K562 (cell line): ENCODE results near the gene NYAP2. TPM values are rescaled to one million over a fixed set of nuclear protein-coding genes. Genes with fewer than 3 reads are reported as not detected.

Experiments used
- ATAC-seq: fragments of 200-7000 bp; cut with Tn5 transposase; 3 replicates; pipeline ENCODE4 v1.9.1; 2020; ENCODE audit warnings: moderate library complexity
- BruUV-seq: library from RNA; stranded (reverse); fragments of 400-500 nt; replicated peaks from 2 replicates; lab custom pipeline; 2021; lab: Mats Ljungman, UMichigan
- CTCF ChIA-PET: fragments of 300-600 bp; formaldehyde crosslinking; extraction: SDS; loops from one replicate; lab custom pipeline; 2021; ENCODE audit warnings: low intra/inter-chr PET ratio; lab: Yijun Ruan, JAX
- POLR2A ChIA-PET: fragments of 300-600, 350-650 bp; sonication (Branson Sonifier 250); formaldehyde crosslinking; extraction: SDS; loops from one replicate; lab custom pipeline; 2021; ENCODE audit warnings: antibody characterized with exemption, inconsistent platforms; lab: Yijun Ruan, JAX
- DNase-seq, 4 experiments: peaks; one replicate each; pipeline versions ENCODE4 v3.0.0 to v3.0.0-alpha.2; 2011 to 2018; ENCODE audit warnings: low spot score in 3 of 4, mixed read lengths in 3 of 4; ENCODE audit errors: extremely low read depth in 1 of 4
- FAIRE-seq: peaks from 2 replicates; lab custom pipeline; 2011; peaks lifted over from hg19 to GRCh38; lab: Jason Lieb, UNC
- H2AFZ ChIP-seq: 2 replicates; pipeline ENCODE4 v1.6.0; 2011; ENCODE audit warnings: low read depth, low read length, control low read depth, inconsistent platforms
- H3K27ac ChIP-seq: fragments of 200-600 bp; 3 replicates; pipeline ENCODE4 v1.8.0; 2011; ENCODE audit warnings: low read depth, mild to moderate bottlenecking, control low read depth, inconsistent platforms, low read length, moderate library complexity, mixed read lengths; ENCODE audit errors: extremely low read depth
- H3K27me3 ChIP-seq, 2 experiments: fragments of 300-600 bp in 1 of 2; 2 replicates in 1 of 2; 3 replicates in 1 of 2; pipeline versions ENCODE4 v1.6.0 to v1.8.0; 2011; ENCODE audit warnings: inconsistent platforms in 2 of 2, low read length in 2 of 2, mild to moderate bottlenecking in 1 of 2, mixed read lengths in 1 of 2, moderate library complexity in 1 of 2; ENCODE audit not compliant: control insufficient read depth in 2 of 2, insufficient read depth in 2 of 2
- H3K36me3 ChIP-seq: fragments of 300-600 bp; 3 replicates; pipeline ENCODE4 v1.8.0; 2011; ENCODE audit warnings: mild to moderate bottlenecking, low read length, inconsistent platforms; ENCODE audit not compliant: control insufficient read depth, insufficient read depth
- H3K4me1 ChIP-seq, 2 experiments: fragments of 200-600 bp in 1 of 2; replicated peaks in 1 of 2; 2 replicates in 1 of 2; 3 replicates in 1 of 2; pipeline versions ENCODE4 v1.5.1 to v1.8.0; 2011; ENCODE audit warnings: inconsistent platforms in 2 of 2, low read length in 2 of 2, mild to moderate bottlenecking in 1 of 2, mixed read lengths in 1 of 2, moderate library complexity in 1 of 2; ENCODE audit not compliant: control insufficient read depth in 2 of 2, insufficient read depth in 2 of 2
- H3K4me2 ChIP-seq: 2 replicates; pipeline ENCODE4 v1.6.1; 2011; ENCODE audit warnings: low read length, control low read depth, inconsistent platforms, mixed read lengths; ENCODE audit not compliant: insufficient read depth
- H3K4me3 ChIP-seq: fragments of 200-600 bp; sonication (generic), shearing (Covaris generic); 2 replicates; pipeline ENCODE4 v1.5.1; 2016; ENCODE audit warnings: control low read depth, inconsistent platforms
- H3K79me2 ChIP-seq: fragments of 200-600 bp; 3 replicates; pipeline ENCODE4 v1.8.0; 2011; ENCODE audit warnings: low read length, inconsistent platforms; ENCODE audit not compliant: control insufficient read depth, insufficient read depth
- H3K9ac ChIP-seq, 2 experiments: 2 replicates each; pipeline versions ENCODE4 v1.6.0 to v1.6.1; 2011; ENCODE audit warnings: low read depth in 2 of 2, low read length in 2 of 2, control low read depth in 1 of 2, inconsistent platforms in 1 of 2, mild to moderate bottlenecking in 1 of 2, mixed read lengths in 1 of 2; ENCODE audit not compliant: insufficient read depth in 1 of 2
- H3K9me1 ChIP-seq: one replicate; pipeline ENCODE4 v1.6.0; 2011; ENCODE audit warnings: inconsistent platforms, mild to moderate bottlenecking, low read length, moderate library complexity; ENCODE audit not compliant: control insufficient read depth, insufficient read depth
- H3K9me3 ChIP-seq: replicated peaks from 2 replicates; pipeline ENCODE4 v1.5.1; 2011; ENCODE audit warnings: low read depth, low read length, inconsistent platforms; ENCODE audit not compliant: control insufficient read depth, insufficient read depth
- H4K20me1 ChIP-seq: replicated peaks from 2 replicates; pipeline ENCODE4 v1.6.1; 2011; ENCODE audit warnings: low read length, inconsistent platforms, mixed read lengths; ENCODE audit not compliant: control insufficient read depth, insufficient read depth
- CC2D1A ChIP-seq: fragments of 450-650 bp; IDR thresholded peaks from 2 replicates; pipeline ENCODE4 v1.6.1; 2017; ENCODE audit warnings: mild to moderate bottlenecking
- ETV5 ChIP-seq: sonication (generic); formaldehyde crosslinking; IDR thresholded peaks from 2 replicates; pipeline ENCODE4 v1.4.0; 2020; ENCODE audit warnings: low read depth, mild to moderate bottlenecking, missing genetic modification reagents
- FOXM1 ChIP-seq, 2 experiments: fragments of 450-650 bp in 1 of 2; sonication (generic) in 1 of 2; formaldehyde crosslinking in 1 of 2; IDR thresholded peaks; 2 replicates each; pipeline versions ENCODE4 v1.6.1 to v1.9.0; 2017 to 2022; ENCODE audit warnings: low read depth in 2 of 2, mild to moderate bottlenecking in 2 of 2, missing genetic modification reagents in 1 of 2, moderate library complexity in 1 of 2
- HIVEP1 ChIP-seq: fragments of 250-450 bp; sonication (Bioruptor Pico); IDR thresholded peaks from 2 replicates; pipeline ENCODE4 v1.4.0; 2020; ENCODE audit warnings: mild to moderate bottlenecking
- HNRNPLL ChIP-seq: fragments of 200-400 bp; formaldehyde crosslinking; IDR thresholded peaks from 2 replicates; pipeline ENCODE4 v1.6.1; 2017; ENCODE audit warnings: low read length, low read depth, mild to moderate bottlenecking; ENCODE audit not compliant: poor library complexity, severe bottlenecking
- IRF2 ChIP-seq: sonication (generic); formaldehyde crosslinking; IDR thresholded peaks from 2 replicates; pipeline ENCODE4 v1.8.1; 2022; ENCODE audit warnings: mild to moderate bottlenecking, missing genetic modification reagents
- JUNB ChIP-seq: fragments of 450-650 bp; formaldehyde crosslinking; conservative IDR thresholded peaks from 2 replicates; pipeline ENCODE4 v1.4.0; 2020; ENCODE audit warnings: mild to moderate bottlenecking
- RAD51 ChIP-seq: fragments of 450-650 bp; IDR thresholded peaks from 2 replicates; pipeline ENCODE4 v1.7.1; 2016; ENCODE audit warnings: low read depth, mild to moderate bottlenecking, borderline replicate concordance
- TEAD1 ChIP-seq, 2 experiments: fragments of 450-650 bp in 1 of 2; sonication (generic) in 1 of 2; formaldehyde crosslinking; IDR thresholded peaks; 2 replicates each; pipeline versions ENCODE4 v1.4.0 to v1.8.0; 2020 to 2022; ENCODE audit warnings: mild to moderate bottlenecking in 2 of 2, missing genetic modification reagents in 1 of 2
- ZNF239 ChIP-seq: fragments of 250-450 bp; sonication (Bioruptor Pico); IDR thresholded peaks from 2 replicates; pipeline ENCODE4 v1.4.0; 2020; ENCODE audit warnings: mild to moderate bottlenecking
- WGBS: fragments of 100-300 bp; shearing (Covaris generic); methylation state at CpG from one replicate; pipeline ENCODE4 v1.1.6; 2016; ENCODE audit warnings: low coverage, mixed read lengths; ENCODE audit not compliant: insufficient coverage; ENCODE audit errors: missing lambda C conversion rate; 5-methylcytosine and 5-hydroxymethylcytosine counted together
- in situ Hi-C: fragments of 300-500 bp; cut with MboI; formaldehyde crosslinking; loops from 4 replicates; pipeline ENCODE4 v1.15.0; 2018; ENCODE audit warnings: inconsistent platforms, mixed read lengths
- intact Hi-C: fragments of 100-400 bp; cut with micrococcal nuclease; formaldehyde crosslinking; loops from 2 replicates; pipeline ENCODE4 v1.14.2; 2022
- polyA plus RNA-seq, 8 experiments: library from polyadenylated mRNA; depleted of rRNA in 4 of 8; stranded (reverse) in 5 of 8; unstranded in 3 of 8; fragments of >200 nt; fragmentation: Nextera tagmentation in 2 of 8; fragmentation: Illumina TruSeq in 1 of 8; extraction: Ambion mirVana in 2 of 8; extraction: Trizol in 1 of 8; gene quantifications; 2 replicates each; pipeline versions ENCODE4 v1.2.1 to v1.2.3, GENCODE V29; 2011 to 2014; ENCODE audit warnings: inconsistent platforms in 1 of 8, missing spikeins in 1 of 8
- total RNA-seq, 7 experiments: library from RNA; depleted of rRNA in 6 of 7; stranded (reverse); fragments of >200 nt in 6 of 7; fragmentation: Illumina TruSeq in 2 of 7; extraction: Trizol in 2 of 7; gene quantifications; 2 replicates each; pipeline versions ENCODE4 v1.2.1 to v1.2.3, GENCODE V29; 2011 to 2021; ENCODE audit warnings: low replicate concordance in 1 of 7
- TF ChIP-seq, protein P1 (sequence below): fragments of 250-450 bp; sonication (Bioruptor Pico); IDR thresholded peaks from 2 replicates; pipeline ENCODE4 v1.5.1; 2021; ENCODE audit warnings: mild to moderate bottlenecking
- TF ChIP-seq, protein P2 (sequence below): conservative IDR thresholded peaks from 2 replicates; pipeline ENCODE4 v1.6.1; 2011; ENCODE audit warnings: low read depth, mild to moderate bottlenecking, low read length; ENCODE audit not compliant: control insufficient read depth

NYAP2 gene
- total and polyA plus RNA-seq, 9 of the 15 experiments (the other 6 are each of a cell fraction or from before 2014, with no cell fraction given), result 0.03 to 0.04 (median 0.04) TPM; not detected in 3

DNA sequence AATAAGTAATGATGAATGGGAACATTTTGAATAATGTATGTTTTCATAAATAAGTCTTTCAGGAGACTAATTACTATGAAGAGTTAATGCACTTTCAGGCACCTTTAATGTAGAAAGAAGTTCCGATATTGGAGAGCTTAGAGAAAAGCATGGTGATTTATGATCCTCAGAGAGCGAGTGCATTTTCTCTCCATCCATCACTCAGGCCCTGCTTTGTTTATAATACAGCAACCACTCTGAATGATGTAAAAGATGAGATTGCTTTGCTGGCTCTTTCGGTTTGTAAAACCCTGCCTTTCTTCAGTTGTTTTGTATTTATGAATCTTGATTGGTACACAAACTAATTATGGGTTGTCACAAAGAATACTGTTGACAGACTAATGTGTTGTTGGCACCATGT lies 132.0 kb downstream of the NYAP2 start:
- Histone ChIP-seq H3K9me1 (no peaks in the 10 kb centered on the region), H3K9me3 (no peaks in the 10 kb centered on the region), H3K36me3 (no peaks in the 10 kb centered on the region), H3K4me1 (no peaks in the 10 kb centered on the region), H3K4me3 (no peak overlapping the region), H3K4me2 (no peak overlapping the region)
- no peak for ATAC-seq
- in situ Hi-C loops, result no loop called here
- ChIA-PET CTCF (no interaction called here), POLR2A (interaction anchor here (0.6 kb wide), 1 partner anchor 29 kb away, joined by 3 read pairs; no protein-coding TSS in a partner anchor)
- BruUV-seq, result no TSS peak
- TF ChIP-seq FOXM1 (IDR thresholded peaks at IDR 0.05; ENCODE audit: low read depth) (no peak), FOXM1 (CRISPR knock-in tag; IDR thresholded peaks at IDR 0.05; ENCODE audit: low read depth) (no peak)
- TF ChIP-seq, all 486 proteins: peak for 0
- H3K27ac ChIP-seq, result no peak overlapping the region
- H3K27me3 ChIP-seq, result no peaks in the 10 kb centered on the region
- WGBS, result 23% methylated on average over 3 of the region's 3 CpGs
- no peak for DNase-seq
- no peak overlapping the region for H3K9ac ChIP-seq
- intact Hi-C loops, result no loop called here
- no peaks in the 10 kb centered on the region for H3K79me2 ChIP-seq
- H4K20me1 ChIP-seq, result no peaks in the 10 kb centered on the region
- no peak for FAIRE-seq
- H2AFZ ChIP-seq, result no peak overlapping the region

DNA sequence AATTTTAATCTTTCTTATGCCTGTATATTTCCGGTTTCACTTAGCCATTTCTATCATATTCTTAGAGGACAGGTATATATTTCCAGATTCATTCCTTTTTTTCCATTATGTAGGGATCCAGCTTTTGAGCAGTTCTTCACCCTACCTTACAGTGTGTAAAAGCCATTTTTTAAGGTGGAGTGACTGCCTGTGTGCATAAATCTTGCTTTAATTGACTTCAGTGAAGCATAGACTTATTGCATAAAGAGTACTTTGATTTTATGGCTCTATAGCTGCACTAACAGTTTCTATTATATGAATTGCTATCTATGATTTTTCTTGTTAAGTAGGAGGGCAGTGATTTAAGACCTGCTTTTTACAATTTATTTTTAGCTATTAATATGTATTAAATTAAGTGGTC lies 132.6 kb downstream of the NYAP2 start:
- Histone ChIP-seq H3K36me3 (no peaks in the 10 kb centered on the region), H4K20me1 (no peaks in the 10 kb centered on the region), H3K4me3 (no peak overlapping the region), H3K79me2 (no peaks in the 10 kb centered on the region), H3K9ac (no peak overlapping the region), H3K27me3 (no peaks in the 10 kb centered on the region), H3K4me2 (no peak overlapping the region), H3K9me1 (no peaks in the 10 kb centered on the region), H3K27ac (no peak overlapping the region), H2AFZ (no peak overlapping the region), H3K9me3 (no peaks in the 10 kb centered on the region), H3K4me1 (no peaks in the 10 kb centered on the region)
- FAIRE-seq, result no peak
- no TSS peak for BruUV-seq
- in situ Hi-C loops, result no loop called here
- POLR2A ChIA-PET, result interaction anchor here (0.6 kb wide), 1 partner anchor 28 kb away, joined by 3 read pairs; no protein-coding TSS in a partner anchor
- CTCF ChIA-PET, result no interaction called here
- no peak for DNase-seq
- intact Hi-C loops, result no loop called here
- ATAC-seq, result no peak
- 14% methylated on average over 1 of the region's 1 CpG for WGBS
- TF ChIP-seq HIVEP1 (CRISPR knock-in tag) (no peak), CC2D1A (no peak), HNRNPLL (no peak), ETV5 (CRISPR knock-in tag) (no peak), JUNB (CRISPR knock-in tag) (no peak), TEAD1 (CRISPR knock-in tag; IDR thresholded peaks at IDR 0.05) (no peak), RAD51 (no peak), ZNF239 (CRISPR knock-in tag) (no peak), IRF2 (CRISPR knock-in tag) (no peak)
- TF ChIP-seq, protein P1, sequence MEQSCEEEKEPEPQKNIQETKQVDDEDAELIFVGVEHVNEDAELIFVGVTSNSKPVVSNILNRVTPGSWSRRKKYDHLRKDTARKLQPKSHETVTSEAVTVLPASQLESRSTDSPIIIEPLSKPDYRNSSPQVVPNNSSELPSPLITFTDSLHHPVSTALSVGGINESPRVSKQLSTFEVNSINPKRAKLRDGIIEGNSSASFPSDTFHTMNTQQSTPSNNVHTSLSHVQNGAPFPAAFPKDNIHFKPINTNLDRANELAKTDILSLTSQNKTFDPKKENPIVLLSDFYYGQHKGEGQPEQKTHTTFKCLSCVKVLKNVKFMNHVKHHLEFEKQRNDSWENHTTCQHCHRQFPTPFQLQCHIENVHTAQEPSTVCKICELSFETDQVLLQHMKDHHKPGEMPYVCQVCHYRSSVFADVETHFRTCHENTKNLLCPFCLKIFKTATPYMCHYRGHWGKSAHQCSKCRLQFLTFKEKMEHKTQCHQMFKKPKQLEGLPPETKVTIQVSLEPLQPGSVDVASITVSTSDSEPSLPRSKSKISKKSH (CRISPR knock-in tag), result no peak
- TF ChIP-seq, protein P2, sequence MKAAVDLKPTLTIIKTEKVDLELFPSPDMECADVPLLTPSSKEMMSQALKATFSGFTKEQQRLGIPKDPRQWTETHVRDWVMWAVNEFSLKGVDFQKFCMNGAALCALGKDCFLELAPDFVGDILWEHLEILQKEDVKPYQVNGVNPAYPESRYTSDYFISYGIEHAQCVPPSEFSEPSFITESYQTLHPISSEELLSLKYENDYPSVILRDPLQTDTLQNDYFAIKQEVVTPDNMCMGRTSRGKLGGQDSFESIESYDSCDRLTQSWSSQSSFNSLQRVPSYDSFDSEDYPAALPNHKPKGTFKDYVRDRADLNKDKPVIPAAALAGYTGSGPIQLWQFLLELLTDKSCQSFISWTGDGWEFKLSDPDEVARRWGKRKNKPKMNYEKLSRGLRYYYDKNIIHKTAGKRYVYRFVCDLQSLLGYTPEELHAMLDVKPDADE, result no peak
